ENCODE results near the gene ZNF547. TPM values are rescaled to one million over a fixed set of nuclear protein-coding genes. Genes with fewer than 3 reads are reported as not detected.
"Not testable (repeated sequence)": the region's sequence is repeated elsewhere in the genome, so short reads cannot be mapped to it uniquely, and the experiment has no call there.

The ZNF547 gene
- total RNA-seq, 1 donor from 2014 or later = not detected

DNA sequence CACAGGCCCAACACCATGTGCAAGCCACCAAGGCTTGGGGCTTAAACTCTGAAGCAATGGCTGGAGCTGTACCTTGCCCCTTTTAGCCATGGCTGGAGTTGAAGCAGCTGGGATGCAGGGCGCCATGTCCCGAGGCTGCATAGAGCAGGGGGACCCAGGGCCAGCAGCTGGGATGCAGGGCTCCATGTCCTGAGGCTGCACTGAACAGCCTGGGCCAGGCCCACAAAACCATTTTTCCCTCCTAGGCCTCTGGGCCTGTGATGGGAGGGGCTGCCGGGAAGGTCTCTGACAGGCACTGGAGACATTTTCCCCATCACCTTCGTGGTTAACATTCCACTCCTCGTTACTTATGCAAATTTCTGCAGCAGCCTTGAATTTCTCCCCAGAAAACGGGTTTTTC lies 10.8 kb downstream of the ZNF547 start:
- Histone ChIP-seq H3K36me3 (peaks cover 63 to 73% of the 10 kb centered on the region in 2 donors), H3K4me1 (no peaks in the 10 kb centered on the region), H3K27me3 (no peaks in the 10 kb centered on the region), H3K9me3 (peaks cover 31 to 40% of the 10 kb centered on the region in 2 donors), H3K4me3 (no peak overlapping the region), H3K27ac (no peak overlapping the region)
- TF ChIP-seq, protein P1, sequence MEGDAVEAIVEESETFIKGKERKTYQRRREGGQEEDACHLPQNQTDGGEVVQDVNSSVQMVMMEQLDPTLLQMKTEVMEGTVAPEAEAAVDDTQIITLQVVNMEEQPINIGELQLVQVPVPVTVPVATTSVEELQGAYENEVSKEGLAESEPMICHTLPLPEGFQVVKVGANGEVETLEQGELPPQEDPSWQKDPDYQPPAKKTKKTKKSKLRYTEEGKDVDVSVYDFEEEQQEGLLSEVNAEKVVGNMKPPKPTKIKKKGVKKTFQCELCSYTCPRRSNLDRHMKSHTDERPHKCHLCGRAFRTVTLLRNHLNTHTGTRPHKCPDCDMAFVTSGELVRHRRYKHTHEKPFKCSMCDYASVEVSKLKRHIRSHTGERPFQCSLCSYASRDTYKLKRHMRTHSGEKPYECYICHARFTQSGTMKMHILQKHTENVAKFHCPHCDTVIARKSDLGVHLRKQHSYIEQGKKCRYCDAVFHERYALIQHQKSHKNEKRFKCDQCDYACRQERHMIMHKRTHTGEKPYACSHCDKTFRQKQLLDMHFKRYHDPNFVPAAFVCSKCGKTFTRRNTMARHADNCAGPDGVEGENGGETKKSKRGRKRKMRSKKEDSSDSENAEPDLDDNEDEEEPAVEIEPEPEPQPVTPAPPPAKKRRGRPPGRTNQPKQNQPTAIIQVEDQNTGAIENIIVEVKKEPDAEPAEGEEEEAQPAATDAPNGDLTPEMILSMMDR (IDR thresholded peaks at IDR 0.05) = no peak
- intact Hi-C loops (cut with DNase I) = no loop called here
- DNase-seq (ENCODE audit: low spot score in 2 of 2) = no peak

DNA sequence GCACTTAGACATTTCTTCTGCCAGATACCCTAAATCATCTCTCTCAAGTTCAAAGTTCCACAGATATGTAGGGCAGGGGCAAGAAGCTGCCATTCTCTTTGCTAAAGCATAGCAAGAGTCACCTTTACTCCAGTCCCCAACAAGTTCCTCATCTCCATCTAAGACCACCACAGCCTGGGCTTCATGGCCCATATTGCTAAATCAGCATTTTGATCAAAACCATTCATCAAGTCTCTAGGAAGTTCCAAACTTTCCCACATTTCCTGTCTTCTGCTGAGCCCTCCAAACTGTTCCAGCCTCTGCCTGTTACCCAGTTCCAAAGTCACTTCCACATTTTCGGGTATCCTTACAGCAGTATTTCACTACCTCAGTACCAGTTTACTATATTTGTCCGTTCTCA lies 11.3 kb downstream of the ZNF547 start:
- H3K4me1 ChIP-seq; H3K4me3 ChIP-seq; DNase-seq (ENCODE audit: low spot score in 2 of 2); H3K27me3 ChIP-seq; intact Hi-C loops (cut with DNase I); H3K27ac ChIP-seq: not testable (repeated sequence)
- H3K9me3 ChIP-seq = peaks cover 36 to 45% of the 10 kb centered on the region in 2 donors
- peaks cover 63 to 73% of the 10 kb centered on the region in 2 donors for H3K36me3 ChIP-seq

DNA sequence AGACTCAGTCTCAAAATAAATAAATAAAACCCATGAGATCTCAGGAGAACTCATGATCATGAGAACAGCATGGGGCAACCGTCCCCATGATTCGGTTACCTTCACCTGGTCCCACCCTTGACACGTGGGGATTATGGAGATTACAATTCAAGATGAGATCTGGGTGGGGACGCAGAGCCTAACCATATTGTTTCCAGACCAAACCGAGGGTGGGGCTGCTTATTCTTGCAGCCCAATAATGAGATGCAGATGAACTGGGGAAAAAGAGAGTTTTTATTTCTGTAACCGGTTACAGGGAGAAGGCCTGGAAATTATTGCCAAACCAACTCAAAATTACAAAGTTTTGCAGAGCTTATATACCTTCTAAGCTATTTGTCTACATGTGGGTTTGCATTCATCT lies 12.8 kb downstream of the ZNF547 start:
- intact Hi-C loops (cut with DNase I) = no loop called here
- no peaks in the 10 kb centered on the region for H3K4me1 ChIP-seq
- peaks cover 41 to 60% of the 10 kb centered on the region in 2 donors for H3K9me3 ChIP-seq
- no peak for DNase-seq (ENCODE audit: low spot score in 2 of 2)
- H3K27ac ChIP-seq = no peak overlapping the region
- no peaks in the 10 kb centered on the region for H3K27me3 ChIP-seq
- no peak overlapping the region for H3K4me3 ChIP-seq
- H3K36me3 ChIP-seq = peaks cover 62 to 70% of the 10 kb centered on the region in 2 donors
- TF ChIP-seq, protein P1 (IDR thresholded peaks at IDR 0.05) = no peak

DNA sequence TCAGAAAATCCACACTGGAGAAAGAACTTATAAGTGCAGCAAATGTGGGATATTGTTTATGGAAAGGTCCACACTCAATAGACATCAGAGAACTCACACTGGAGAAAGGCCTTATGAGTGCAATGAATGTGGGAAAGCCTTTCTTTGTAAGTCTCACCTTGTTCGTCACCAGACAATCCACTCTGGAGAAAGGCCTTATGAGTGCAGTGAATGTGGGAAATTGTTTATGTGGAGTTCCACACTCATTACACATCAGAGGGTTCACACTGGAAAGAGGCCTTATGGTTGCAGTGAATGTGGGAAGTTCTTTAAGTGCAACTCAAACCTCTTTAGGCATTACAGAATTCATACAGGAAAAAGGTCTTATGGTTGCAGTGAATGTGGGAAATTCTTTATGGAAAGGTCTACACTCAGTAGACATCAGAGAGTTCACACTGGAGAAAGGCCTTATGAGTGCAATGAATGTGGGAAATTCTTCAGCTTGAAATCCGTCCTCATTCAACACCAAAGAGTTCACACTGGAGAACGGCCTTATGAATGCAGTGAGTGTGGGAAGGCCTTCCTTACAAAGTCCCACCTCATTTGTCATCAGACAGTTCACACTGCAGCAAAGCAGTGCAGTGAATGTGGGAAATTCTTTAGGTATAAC lies 14.3 kb downstream of the ZNF547 start:
- no peaks in the 10 kb centered on the region for H3K4me1 ChIP-seq
- no peak overlapping the region for H3K4me3 ChIP-seq
- H3K9me3 ChIP-seq = peaks cover 41 to 66% of the 10 kb centered on the region in 2 donors
- H3K27me3 ChIP-seq = no peaks in the 10 kb centered on the region
- TF ChIP-seq, protein P1 (IDR thresholded peaks at IDR 0.05) = no peak
- no peak for DNase-seq (ENCODE audit: low spot score in 2 of 2)
- no peak overlapping the region for H3K27ac ChIP-seq
- intact Hi-C loops (cut with DNase I) = no loop called here
- H3K36me3 ChIP-seq = peaks cover 48 to 55% of the 10 kb centered on the region in 2 donors

DNA sequence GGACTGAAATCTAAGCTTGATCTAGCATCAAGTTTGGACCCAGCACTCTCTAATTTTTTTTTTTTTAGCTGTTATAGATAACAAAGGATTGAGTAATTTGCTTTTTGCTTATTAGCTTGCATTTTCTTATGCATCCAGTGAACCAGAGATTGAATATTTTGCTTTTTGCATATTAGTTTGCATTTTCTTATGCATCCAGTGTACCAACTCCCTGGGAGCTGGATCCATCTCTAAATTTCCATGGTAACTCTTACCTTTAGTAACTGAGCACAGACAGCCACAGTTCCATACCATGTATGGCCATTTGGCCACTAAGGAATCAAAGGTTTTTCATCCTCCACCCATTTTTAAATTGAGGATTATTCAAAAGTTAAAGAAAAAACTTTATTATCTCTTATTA lies 17.6 kb downstream of the ZNF547 start:
- no peaks in the 10 kb centered on the region for H3K4me1 ChIP-seq
- intact Hi-C loops (cut with DNase I) = no loop called here
- H3K9me3 ChIP-seq = peaks cover 37 to 57% of the 10 kb centered on the region in 2 donors
- no peaks in the 10 kb centered on the region for H3K27me3 ChIP-seq
- DNase-seq (ENCODE audit: low spot score in 2 of 2) = no peak
- H3K27ac ChIP-seq = no peak overlapping the region
- H3K36me3 ChIP-seq = peaks cover 19 to 27% of the 10 kb centered on the region in 2 donors
- TF ChIP-seq, protein P1 (IDR thresholded peaks at IDR 0.05) = no peak
- H3K4me3 ChIP-seq = no peak overlapping the region

DNA sequence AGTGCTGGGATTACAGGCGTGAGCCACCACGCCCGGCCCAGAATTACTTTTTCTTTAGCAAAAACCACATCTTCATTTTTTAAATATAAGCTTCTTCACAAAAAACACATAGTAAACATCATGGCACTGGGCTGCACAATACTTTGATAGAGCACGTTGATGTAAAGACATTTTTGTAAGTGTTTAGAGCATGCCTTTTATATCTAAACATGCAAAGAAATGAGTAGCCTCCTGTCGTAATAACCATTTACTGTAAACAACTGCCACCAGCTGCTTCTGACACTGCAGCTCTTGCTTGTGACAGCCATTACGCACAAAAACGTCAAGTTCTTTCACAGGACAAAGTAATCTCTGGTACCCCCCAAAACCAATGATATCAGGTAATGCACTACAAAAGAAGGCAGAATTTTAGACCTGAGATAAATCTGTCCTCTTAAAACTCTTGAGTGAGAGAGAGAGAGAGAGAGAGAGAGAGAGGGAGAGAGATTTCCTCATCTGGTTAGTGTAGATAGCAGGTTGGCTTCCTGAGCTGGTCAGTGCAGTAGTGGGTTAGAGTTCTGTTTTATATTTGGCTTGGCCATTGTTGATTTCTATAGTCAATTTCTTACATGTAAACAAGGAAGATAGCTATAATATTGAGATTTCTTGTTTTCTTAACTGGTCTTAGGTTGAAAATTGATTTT lies 19.6 kb downstream of the ZNF547 start:
- H3K4me3 ChIP-seq = no peak overlapping the region
- intact Hi-C loops (cut with DNase I) = no loop called here
- H3K27me3 ChIP-seq = no peaks in the 10 kb centered on the region
- H3K4me1 ChIP-seq = no peaks in the 10 kb centered on the region
- H3K36me3 ChIP-seq = peaks cover 3 to 6% of the 10 kb centered on the region in 2 donors
- TF ChIP-seq, protein P1 (IDR thresholded peaks at IDR 0.05) = no peak
- no peak for DNase-seq (ENCODE audit: low spot score in 2 of 2)
- H3K27ac ChIP-seq = no peak overlapping the region
- H3K9me3 ChIP-seq = peaks cover 19 to 38% of the 10 kb centered on the region in 2 donors

Measured in ascending aorta (tissue), 2 donors.